NCI-H774 (cell line): ENCODE data around the gene ERVH48-1.
"Not testable (repeated sequence)": the region's sequence is repeated elsewhere in the genome, so short reads cannot be mapped to it uniquely, and the experiment has no call there.

Experiments used
- DNase-seq: peaks from one replicate; lab custom pipeline; 2025; lab: John Stamatoyannopoulos, UW

Gene ERVH48-1

DNA sequence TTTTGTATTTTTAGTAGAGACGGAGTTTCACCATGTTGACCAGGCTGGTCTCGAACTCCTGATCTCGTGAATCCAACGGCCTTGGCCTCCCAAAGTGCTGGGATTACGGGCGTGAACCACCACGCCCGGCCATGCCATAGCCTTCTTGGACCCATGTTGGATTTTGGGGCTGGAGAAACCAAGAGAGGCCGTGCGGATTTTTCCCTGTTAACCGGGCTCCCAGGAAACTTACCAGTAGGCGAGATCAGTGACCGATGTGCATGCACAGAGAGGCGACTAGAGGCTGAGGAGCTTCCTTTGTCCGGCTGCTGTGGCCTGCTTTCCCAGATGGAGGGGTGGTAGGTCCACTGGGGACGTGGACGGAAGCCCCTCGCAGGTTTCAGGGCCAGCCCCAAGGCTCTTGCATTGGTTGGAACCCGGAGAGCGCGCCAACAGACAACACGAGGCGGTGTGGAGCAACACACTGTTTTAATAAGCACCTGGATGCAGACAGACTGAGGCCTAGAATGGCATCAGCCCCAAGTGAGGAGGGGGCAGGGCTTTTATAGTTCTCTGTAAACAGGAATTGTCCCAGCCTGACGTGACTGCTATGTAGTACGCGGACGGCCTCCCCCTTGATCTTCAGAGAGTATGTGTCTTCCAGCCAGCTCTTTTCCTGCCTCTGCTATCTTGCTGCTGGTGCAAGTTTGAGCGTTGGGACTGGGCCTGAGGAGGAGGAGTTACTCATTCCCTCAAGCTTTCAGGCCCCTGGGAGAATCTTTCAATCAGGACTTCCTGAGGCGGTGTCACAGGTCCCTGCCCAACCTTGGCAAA, at the start of gene ERVH48-1:
Gene ERVH48-1 (minus strand): TSS at position 517 of the 813 bp plus-strand sequence. CDS start 6,624 bp downstream, outside the sequence.
- DNase-seq = no peak

DNA sequence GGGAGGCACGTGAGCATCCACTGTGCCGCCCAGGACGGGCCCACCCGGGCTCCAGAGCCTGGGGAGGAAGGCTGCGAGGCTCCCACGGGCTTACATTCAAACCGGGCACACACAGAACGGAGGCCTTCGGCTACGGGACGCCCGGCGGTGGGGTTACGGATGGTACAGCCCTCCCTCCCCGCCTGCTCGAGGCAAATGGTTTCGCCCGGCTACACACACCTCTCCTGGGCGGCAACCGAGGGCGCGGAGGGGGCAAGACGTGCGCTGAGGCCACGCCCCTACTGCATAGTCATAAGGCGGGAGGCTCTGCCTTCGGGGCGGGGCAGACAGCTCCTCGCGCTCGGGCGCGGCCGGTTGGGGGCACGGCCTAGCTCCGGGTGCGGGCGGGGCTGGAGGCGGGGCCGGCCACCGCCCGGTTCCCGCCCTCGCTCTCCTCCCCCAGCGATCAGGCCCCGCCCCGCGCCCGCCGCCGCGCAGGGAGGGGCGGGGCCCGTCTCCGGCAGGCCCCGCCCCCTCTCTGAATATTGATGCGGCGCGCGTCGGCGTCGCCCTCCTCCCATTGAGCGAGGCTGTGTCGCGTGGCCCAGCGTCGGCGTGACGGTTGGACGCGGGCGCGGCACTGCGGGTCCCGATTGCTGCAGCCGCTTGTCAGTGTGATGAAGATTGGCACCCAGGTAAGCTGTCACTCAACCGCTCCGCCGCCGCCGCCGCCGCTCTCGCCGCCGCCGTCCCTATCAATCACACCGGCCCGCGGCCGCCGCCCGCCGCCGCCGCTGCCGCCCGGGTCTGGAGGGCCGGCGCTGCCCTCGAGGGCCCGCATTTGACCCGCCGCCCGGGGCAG, 48.8 kb upstream of the ERVH48-1 start, which contains the start of gene PKNOX1:
Gene PKNOX1 (plus strand): TSS at position 572 of the 841 bp plus-strand sequence. CDS start 29,820 bp downstream, outside the sequence.
- peak; percentile 93 for DNase-seq

DNA sequence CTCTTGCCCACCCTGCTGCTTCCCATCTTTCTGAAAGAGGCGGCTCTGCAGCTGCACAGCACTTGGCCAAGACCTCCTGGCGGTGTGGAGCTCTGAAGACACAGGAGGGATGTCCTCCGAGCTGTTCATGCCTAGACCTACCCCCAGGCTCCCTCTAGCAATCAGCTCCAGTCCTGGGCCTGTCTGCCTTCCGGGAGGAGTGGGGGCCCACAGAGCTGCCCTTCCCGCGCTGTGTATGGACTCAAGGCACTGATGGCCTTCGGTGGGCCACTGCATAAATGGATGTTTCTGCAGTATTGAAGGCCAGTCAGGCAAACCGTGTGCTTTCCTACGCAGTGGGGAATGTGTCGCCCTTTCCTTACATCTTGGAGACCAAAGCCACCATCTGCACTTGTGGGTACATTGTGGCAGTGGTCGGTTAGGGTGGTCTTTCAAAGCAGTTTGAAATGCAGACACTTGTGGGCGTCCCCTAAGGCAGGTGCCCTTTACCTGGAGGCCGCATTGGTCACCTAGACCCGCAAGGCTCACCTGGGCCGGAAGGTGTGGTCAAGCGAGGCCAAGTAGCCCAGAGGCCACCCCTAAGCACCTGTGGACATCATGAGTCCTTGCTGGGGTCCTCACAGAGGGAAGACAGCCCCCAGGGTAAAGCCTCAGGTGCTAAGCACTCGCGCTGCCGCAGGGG, 48.0 kb upstream of the ERVH48-1 start:
- no peak for DNase-seq

DNA sequence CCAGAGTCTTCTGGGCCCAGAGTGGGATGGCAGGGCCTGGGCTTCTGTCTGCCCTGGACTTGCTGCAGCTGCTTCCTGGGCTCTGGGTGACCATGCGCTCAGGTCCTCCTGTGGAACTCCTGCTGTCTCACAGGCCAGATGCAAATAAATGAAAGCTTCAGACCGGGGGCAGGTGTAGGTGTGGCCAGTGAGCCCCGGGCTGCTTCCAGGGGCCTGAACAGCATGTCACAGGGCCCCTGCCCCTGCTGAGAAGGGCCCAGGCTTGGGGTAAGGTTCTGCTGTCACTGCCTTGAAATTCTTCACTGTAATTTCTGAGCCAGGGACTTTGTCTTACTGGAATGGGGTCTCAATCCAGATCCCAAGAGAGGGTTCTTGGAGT, 46.5 kb upstream of the ERVH48-1 start:
- no peak for DNase-seq

DNA sequence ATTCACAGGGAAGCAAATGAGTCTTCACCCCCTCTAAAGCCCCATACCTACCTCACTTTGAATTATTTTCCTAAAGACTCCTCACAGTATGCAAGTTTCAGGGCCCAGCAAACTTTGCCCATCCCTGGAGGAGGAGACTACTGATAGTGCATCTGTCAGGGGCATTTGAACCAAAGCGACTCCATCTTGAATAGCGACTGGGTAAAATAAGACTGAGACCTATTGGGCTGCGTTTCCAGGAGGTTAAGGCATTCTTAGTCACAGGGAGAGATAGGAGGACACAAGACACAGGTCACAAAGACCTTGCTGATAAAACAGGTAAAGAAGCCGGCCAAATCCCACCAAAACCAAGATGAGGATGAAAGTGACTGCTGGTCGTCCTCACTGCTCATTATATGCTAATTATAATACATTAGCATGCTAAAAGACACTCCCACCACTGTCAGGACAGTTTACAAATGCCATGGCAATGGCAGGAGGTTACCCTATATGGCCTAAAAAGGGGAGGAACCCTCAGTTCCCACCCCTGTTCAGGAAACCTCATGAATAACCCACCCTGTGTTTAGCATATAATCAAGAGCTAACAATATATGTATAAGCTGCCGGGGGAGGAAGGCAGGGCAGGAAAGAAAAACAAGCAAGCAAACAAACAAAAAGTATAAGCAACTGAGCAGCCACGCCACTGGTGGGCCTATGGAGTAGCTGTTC, 45.7 kb upstream of the ERVH48-1 start:
- no peak for DNase-seq

DNA sequence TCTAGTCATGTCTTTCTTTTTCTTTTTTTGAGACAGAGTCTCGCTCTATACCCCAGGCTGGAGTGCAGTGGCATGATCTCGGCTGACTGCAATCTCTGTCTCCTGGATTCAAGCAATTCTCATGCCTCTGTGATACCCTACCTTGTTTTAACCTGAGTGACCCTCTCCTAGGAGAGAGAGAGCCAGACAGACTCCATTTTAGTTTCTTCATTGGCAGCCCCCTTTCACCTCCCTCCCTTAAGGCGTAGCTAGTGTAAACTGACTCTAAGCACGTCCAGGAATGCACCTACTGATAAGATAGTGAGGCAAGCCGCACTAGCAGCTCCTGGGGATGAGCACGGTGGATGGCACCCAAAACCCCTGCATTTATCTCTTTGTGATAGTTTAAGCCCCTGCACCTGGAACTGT, 43.8 kb upstream of the ERVH48-1 start:
- no peak for DNase-seq

DNA sequence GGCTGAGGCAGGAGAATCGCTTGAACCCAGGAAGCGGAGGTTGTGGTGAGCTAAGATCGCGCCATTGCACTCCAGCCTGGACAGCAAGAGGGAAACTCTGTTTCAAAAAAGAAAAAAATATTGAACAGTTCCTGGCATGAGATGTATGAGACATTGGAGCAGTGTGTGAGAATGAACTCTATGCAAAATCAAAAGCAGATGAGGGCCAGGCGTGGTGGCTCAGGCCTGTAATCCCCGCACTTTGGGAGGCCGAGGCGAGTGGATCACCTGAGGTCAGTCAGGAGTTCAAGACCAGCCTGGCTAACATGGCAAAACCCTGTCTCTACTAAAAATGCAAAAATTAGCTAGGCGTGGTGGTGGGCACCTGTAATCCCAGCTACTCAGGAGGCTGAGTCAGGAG, 42.2 kb upstream of the ERVH48-1 start:
- not testable (repeated sequence) for DNase-seq

DNA sequence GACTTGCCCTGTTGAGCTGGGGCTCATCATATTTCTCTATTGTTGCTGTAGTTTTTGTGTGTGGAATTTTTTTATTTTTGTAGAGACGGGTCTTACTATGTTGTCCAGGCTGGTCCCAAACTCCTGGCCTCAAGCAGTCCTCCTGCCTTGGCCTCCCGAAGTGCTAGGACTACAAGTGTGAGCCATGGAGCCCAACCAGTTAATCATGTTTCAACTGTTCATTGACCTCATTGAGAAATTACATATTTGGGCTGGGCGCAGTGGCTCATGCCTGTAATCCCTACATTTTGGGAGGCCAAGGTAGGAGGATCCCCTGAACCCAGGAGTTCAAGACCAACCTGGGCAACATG, 39.8 kb upstream of the ERVH48-1 start:
- DNase-seq = no peak

DNA sequence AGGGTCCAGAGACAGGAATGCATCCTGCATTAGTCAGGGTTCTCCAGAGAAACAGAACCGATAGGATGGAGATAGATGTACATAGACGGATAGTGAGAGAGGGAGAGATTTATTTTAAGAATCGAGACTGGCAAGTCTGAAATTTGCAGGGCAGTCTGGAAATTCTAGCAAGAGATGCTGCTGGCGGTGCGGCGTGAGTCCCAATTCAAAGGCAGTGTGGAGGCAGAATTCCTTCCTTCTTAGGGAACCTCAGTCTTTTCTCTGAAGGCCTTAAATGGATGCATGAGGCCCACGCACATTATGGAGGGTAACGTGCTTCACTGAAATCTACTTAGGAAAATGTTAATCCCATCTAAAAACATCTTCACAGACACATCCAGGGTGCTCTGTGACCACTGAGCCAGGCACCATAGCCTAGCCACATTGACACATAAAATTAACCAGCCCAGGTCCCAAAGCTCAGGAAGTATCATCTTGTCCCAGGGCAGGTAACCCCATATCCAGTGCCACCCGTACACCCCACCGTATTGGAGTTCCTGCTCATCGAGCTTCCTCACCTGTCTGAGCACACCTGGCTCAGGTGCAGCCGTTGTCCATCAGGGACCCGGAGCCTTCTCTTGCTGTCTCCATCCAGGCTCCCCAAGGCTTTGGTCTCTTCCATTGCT, 39.2 kb upstream of the ERVH48-1 start:
- DNase-seq = no peak

DNA sequence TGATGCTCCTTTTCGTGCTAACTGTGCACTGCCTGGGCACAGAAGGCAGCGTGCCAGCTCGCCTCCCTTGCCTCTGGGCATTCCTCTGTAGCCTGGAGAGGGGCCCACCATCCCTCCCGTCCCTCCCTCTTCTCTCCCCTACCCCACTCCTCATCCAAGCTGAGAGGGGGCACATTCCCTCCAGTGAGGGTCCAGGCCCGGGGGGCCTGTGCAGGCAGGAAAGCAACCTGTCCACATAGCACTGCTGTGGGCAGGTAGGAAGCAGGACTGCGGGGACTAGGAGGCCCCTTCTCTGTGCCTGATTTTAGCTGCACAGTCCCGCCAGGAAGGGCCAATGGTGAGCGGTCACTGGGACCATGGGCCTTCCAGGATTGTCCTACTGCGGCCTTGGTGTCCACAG, 38.7 kb upstream of the ERVH48-1 start:
- no peak for DNase-seq

DNA sequence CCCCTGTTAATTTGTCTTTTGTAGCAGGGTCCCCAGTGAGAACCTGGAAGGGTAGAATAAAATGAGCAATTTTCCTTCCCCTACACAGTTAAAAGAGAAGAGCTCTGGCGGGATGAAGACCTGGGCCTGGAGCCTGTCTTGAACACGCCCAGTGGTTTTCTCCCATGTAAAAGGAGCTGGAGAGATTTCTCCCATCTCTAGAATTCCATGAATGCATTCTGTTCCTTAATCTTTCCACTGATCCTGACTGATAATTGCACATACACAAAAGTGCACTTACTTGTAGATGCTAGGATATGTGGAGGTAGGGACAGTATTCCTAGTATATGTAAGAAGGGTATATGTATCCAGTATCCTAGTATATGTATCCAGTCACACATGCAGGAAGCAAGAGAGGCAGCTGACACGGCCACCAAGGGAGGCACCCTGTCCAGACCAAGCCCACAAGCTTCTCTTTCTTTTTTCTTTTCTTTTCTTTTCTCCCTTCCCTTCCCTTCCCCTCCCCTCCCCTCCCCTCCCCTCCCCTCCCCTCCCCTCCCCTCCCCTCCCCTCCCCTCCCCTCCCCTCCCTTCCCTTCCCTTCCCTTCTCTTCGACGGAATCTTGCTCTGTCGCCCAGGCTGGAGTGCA, 37.1 kb upstream of the ERVH48-1 start:
- DNase-seq = no peak

DNA sequence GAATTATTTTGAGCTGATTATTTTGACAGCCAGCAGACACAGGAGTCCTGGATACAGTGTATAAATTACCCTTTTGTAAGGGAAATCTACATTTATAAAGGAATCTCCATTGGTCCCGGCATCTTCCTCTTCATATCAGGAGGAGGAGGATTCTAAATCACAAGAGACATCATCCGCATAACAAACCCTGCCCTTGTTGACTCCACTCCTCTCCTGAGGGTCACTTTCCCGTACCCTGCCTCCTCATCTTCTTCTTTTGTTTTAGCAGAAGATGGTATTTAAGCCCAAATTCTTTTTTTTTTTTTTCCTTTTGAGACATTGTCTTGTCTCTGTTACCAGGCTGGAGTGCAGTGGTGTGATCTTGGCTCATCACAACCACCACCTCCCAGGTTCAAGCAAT, 34.3 kb upstream of the ERVH48-1 start:
- DNase-seq = no peak

DNA sequence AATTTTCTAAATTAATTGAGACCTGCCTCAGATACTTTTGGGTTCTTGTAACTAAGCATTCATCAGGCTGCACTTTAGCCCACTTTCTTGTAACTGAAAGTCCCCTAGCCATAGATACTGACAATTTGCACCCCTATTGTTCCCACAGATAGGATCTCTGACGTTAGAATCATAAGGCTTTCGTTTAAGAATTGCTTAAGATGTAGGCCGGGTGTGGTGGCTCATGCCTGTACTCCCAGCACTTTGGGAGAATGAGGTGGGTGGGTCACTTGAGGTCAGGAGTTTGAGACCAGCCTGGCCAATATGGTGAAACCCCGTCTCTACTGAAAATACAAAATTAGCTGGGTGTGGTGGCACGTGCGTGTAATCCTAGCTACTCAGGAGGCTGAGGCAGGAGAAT, 32.7 kb upstream of the ERVH48-1 start:
- not testable (repeated sequence) for DNase-seq

DNA sequence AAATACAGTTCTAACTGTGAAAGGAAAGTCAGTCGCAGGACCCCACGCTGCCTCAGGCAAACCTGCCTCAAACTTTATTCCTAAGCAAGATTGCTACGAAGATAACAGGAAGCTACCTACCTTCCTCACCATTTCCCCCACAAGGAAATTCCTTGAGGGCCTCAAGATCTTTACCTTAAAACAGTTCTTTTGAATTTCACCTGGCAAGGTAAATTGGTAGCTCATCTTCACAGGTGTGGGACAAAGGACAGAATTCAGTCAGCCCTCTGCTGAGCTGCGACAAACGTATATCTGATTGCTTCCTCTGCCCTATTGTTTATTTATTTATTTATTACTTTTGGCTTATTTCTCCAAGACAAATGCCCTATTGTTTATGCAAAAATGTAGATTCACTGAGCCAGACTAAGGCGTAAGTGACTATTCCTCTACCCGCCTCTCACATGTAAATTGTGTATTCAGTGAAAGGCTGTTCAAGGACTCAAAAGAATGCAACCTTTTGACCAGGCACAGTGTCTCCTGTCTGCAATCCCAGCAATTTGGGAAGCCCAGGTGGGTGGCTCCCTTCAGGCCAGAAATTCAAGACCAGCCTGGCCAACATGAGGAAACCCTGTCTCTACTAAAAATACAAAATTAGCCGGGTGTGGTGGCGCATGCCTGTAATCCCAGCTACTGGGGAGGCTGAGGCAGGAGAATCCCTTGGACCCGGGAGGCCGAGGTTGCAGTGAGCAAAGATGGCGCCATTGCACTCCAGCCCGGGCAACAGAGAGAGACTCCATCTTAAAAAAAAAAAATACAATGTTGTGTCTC, 31.6 kb upstream of the ERVH48-1 start:
- no peak for DNase-seq

DNA sequence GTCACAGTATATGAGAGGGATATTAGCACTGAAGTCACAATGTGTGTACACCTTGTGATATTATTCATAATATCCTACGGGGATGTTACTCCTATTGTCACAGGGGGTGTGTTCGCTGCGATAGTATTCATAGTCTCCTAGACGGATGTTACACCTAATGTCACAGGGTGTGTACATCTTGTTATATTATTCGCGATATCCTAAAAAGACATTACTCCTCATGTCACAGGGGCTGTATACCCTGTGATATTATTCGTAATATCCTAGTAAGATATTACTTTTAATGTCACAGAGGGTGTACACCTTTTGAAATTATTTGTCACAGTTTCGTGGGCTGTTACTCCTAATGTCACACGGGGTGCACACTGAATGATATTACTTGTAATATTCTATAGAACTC, 25.8 kb upstream of the ERVH48-1 start:
- DNase-seq = not testable (repeated sequence)

DNA sequence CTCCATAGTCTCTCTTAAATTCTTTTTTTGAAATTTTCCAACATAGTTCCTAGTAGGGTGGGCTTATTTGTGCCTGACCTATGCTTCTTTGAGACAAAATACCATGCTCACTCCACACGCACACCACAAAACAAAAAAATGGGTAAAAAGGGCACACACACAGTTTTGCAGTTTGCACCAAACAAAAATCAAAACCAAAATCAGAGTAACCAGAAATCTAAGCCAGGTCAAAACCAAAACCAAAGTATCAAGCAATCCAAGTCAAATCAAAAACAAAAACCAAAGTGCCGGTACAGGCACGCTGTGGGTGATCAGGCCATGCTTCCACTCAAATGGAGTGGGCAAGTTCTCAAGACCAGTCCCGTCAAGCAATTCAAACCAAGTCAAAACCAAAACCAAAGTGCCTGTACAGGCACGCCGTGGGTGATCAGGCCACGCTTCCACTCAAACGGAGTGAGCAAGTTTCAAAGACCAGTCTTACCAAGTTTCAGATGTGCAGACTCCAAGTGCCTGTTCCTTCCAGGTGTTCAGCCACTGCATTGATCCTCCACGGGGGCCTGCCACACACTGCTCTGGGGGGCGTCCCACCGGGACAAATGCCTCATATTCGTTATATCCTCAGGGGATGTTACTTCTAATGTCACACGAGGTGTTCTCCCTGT, 23.8 kb upstream of the ERVH48-1 start:
- DNase-seq = not testable (repeated sequence)

DNA sequence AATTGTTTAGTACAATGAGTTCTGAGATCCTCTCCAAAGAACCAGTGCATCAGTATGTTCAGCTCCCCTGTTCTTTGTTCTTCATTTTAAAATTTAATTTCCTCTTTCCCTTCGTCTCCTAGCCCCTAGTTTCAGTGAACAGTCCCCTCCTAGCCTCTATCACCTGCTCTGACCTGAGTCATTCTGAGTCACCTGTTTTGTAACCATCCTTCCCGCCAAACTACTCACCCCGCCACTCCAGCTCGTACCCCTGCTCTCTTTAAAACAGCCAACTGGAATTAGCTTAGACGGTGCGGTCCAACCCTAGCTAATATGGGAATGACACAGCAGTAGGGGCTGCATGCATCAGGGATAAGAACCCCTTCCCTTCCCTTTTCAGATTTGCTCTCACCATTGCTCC, 16.8 kb upstream of the ERVH48-1 start:
- DNase-seq = no peak

DNA sequence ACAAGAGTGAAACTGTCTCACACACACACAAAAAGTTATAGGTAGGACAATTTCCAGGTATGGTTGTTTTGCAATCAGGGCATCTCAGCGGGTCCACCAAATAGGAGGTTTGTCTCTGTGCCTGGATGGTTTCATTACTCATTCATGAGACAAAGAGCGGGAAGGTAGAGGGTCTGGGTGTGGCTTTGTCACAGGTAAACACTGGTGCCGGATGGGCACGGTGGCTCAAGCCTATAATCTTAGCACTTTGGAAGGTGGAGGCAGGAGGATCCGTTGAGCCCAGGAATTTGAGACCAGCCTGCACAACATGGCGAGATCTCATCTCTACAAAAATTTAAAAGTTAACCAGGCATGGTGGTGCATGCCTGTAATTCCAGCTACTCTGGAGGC, 16.3 kb upstream of the ERVH48-1 start:
- DNase-seq = no peak

DNA sequence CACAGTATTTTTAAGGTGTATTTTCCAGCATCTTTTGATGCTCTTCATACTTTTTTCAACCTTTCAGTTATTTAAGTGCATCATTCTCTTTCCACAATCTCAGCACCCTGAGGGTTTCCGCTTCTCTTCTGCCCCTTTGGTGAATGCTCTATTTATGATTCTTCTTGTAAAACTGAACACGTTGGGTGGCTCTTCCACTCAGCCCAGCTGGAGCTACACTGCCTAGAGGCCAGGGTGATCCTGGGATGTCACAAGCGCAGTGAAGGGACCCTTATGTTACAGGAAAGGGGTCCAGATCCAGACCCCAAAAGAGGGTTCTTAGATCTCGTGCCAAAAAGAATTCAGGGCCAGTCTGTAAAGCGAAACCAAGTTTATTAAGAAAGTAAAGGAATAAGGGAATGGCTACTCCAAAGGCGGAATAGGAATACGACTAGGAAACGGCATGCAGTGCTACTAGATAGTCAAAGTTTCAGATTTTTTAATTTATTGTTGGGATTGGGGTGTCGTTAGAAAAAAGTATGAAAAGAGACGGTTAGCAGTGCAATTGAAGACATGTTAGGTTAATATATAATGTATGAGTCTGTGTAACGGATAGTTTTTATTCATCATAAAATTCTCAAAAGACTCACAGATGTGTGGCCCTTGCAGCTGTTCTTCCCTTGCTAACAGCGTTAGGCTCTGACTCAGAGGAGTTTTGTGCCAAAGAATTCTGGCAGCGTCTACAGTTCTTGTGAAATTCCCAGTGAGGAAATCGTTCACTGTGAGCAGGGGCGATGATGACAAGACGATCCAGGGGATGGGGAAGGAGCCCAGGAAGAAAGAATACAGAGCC, 14.4 kb upstream of the ERVH48-1 start:
- DNase-seq = no peak
